GM18907 (cell line): ENCODE data around the gene ROPN1B.
"Not testable (repeated sequence)": the region's sequence is repeated elsewhere in the genome, so short reads cannot be mapped to it uniquely, and the experiment has no call there.

Experiments used
- ATAC-seq: cut with Tn5 transposase; IDR thresholded peaks from one replicate; pipeline ENCODE4 v1.9.1; 2021; ENCODE audit warnings: mild to moderate bottlenecking, moderate library complexity; ENCODE audit not compliant: unreplicated experiment

Gene ROPN1B

GRCh38 chr3:125957674-125958510, 11.1 kb upstream of the ROPN1B start:
- ATAC-seq: no peak

GRCh38 chr3:125958511-125959316, 10.3 kb upstream of the ROPN1B start:
- no peak for ATAC-seq

- no peak for ATAC-seq
Measured at GRCh38 chr3:125959317-125960065, 9.5 kb upstream of the ROPN1B start.

GRCh38 chr3:125960066-125960424, 8.9 kb upstream of the ROPN1B start:
- ATAC-seq: no peak

DNA sequence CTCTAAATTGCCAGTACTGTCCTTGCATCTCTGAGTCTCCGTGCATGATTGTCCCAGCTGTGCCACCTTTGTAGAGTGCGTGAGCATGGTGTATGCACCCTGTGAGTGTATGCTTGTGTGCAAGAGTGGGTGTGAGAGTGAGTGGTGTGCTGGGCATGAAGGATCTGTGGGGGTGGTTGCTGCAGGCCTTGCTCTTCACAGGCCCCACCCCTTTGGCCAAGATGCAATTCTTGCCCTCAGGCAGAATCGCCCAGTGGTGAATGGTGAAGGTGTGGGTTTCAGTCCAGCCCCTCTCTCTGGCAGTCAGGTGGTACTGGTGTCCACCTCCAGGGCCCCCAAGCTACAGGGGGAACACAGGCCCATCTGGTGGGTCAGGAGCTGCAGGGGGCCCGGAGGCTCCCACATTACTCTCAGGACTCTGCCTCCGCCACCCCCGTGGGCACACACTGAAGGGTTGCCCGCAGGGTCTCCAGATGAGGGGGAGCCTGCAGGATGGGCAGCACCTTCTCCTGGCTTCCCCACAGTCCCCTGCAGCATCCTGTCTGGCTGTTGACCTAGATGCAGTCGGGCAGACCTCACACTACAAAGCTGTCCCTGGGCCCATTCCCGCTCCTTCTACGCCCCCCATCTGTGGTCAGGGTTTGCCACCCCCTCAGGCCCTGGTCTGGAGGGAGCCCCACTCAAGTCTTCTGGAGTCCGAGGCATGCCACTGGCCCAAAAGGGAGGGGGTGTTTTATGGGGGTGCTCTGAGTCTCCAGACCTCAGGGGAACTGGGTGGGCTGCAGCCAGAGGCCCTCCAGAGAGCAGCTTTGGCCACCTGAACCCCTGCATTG, 8.3 kb upstream of the ROPN1B start:
- no peak for ATAC-seq

- ATAC-seq: no peak
Measured at GRCh38 chr3:125961289-125961589, 7.7 kb upstream of the ROPN1B start.

GRCh38 chr3:125963834-125964233, 5.1 kb upstream of the ROPN1B start:
- not testable (repeated sequence) for ATAC-seq

DNA sequence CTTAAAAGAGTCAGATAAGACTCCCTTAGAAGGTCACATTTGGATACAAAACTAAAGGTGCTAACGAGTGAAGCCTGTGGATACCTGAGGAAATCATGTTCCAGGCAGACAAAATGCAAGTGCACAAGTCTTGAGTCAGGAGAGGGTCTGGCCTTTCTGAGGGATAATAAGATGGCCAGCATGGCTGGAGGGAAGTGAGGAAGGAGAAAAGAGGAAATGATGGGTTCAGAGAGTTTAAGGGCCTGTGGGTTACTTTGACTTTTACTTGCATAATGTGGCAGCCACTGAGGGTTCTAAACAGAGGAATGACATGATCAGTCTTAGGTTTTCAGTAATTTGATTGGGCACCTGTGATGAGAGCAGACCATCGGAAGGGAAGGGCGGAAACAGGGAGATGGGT, 3.5 kb upstream of the ROPN1B start:
- ATAC-seq: no peak

DNA sequence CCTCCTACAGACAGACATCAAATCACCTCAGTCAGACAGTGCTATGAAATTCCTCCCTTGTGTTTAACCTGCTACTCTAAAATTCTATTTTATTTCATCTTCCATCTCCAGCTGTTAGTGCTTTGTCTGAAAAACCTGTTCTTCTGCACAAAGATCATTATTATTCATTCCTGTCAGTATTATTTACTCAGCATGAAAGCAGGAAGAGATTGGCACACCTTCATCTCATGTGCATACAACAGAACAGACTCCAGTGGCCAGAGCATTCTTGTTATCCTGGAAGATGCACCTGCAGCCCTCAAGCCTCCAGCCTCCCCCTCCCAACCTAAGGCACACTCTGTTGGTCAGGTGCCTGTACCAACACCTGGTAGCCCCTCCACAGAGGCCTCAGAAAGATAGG, 1.8 kb upstream of the ROPN1B start:
- no peak for ATAC-seq

DNA sequence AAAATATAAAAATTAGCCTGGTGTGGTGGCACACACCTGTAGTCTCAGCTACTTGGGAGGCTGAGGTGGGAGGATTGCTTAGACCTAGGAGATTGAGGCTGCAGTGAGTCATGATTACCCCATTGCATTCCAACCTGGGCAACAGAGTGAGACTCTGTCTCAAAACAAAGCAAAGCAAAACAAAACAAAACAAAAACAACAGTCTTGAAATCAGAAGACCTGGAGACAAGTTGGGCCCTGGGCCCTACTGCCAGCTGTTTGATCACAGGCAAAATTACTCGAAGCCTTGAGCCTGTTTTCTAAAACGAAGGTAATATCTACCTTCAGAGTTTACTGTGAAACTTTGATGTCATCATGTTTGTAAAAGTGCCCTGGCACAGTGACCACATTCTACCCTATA, 857 bp upstream of the ROPN1B start:
- ATAC-seq: not testable (repeated sequence)

DNA sequence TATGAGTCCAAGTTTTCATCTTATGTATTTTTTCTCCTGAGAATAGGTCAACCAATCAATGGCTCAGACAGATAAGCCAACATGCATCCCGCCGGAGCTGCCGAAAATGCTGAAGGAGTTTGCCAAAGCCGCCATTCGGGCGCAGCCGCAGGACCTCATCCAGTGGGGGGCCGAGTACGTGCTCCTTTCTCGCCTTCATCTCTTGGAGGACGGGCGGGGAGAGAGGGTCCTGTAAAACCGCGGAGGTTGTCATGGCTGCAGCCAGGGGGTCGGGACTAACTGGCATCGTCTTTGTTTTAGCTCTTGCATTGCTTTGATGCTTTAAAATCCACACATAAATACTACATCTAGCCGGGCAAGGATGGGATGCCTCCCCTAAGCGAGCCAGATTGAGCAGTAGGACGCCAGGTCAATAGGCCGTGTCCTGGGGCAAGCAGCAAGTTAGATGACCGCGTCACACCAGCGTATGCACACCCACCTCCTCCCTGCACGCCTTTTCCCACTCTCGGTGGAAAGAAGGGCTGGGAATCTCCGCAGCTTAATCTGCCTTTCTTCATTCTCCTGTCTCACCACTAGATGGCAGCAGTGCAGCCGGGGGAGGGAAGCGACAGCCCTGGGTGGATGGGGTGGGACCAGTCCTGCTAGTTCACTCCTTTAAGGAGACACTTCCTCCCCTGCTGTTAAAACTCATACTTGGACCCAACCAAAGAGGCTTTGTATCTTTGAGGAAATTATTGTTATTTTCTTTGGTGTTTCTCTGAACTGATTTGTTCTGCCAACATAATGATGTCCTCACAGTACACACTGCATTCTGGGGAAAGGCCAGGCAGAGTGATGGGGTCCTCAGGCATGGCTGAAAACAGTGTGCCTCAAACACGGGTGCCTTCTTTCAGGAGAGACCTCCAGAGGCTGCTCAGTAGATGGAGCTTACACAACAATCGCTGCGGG, 3.3 kb downstream of the ROPN1B start:
- ATAC-seq: peak; percentile 64

DNA sequence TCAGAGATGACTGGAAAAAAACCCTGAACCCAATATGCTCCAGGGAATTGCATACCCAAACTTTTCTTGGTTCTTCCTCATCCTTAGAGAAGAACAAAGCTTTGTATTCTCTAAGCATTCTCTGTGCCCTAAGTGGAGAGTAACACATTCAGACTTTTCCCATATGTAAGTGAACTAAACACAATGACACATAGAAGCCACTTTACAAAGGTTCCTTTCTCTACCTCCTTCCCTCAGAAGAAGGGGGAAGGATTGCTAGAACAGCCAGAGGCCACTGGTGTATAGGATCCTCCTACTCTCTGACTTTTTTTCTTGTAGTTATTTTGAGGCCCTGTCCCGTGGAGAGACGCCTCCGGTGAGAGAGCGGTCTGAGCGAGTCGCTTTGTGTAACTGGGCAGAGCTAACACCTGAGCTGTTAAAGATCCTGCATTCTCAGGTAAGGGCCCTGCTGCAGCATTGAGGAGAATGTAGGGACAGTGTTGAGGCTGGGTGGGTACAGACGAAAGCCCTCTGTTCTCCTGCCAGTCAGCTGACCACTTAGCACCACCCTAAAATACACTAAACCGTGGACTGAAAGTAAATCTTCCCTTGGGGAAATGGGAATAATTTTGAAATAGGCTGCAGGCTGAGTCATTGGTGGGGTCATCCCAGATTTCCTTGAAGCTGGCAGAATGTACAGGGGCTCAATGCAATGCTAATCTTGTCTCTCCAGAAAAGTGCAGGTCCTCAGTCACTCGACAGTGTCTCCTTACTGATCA, 6.4 kb downstream of the ROPN1B start:
- not testable (repeated sequence) for ATAC-seq

GRCh38 chr3:125976003-125976390, 7.0 kb downstream of the ROPN1B start:
- ATAC-seq: not testable (repeated sequence)

GRCh38 chr3:125977104-125977503, 8.1 kb downstream of the ROPN1B start:
- ATAC-seq: not testable (repeated sequence)

GRCh38 chr3:125984951-125985350, 16.0 kb downstream of the ROPN1B start:
- not testable (repeated sequence) for ATAC-seq

- peak; percentile 94 for ATAC-seq
Measured at GRCh38 chr3:125990253-125990970, 21.4 kb downstream of the ROPN1B start.

DNA sequence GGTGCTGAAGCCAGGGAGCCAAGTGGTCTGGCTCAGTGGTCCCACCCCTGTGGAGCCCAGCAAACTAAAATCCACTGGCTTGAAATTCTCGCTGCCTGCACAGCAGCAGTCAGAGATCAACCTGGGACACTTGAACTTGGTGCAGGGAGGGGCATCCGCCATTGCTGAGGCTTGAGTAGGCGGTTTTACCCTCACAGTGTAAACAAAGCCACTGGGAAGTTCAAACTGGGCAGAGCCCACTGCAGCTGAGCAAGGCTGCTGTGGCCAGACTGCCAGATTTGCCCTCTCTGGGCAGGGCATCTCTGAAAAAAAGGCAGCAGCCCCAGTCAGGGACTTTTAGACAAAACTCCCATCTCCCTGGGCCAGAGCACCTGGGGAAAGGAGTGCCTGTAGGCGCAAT, 27.8 kb downstream of the ROPN1B start:
- ATAC-seq: not testable (repeated sequence)

DNA sequence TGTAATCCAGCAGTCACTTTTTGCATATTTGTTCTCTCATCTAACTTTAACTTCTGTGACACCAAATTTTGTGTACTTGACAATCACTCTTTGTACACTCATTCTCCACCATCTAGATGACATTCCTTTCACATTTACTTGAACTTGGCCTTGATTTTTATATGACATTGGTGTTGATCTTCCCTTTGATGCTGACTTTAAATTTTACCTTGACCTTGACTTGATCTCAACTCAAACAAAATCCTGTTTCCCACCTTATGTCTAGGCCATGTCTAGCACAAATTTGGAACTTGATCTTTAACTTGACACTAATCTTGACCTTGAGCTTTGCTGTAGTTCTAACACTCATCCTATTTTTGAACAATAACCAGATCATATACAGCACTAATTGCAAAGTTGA, 33.2 kb downstream of the ROPN1B start:
- no peak for ATAC-seq
